Frontal cortex (tissue), 4 donors: ENCODE measurements around the gene ZNF467. TPM values are rescaled to one million over a fixed set of nuclear protein-coding genes. Genes with fewer than 3 reads are reported as not detected.

Source experiments
- DNase-seq, 2 donors: peaks; one replicate each; pipeline ENCODE4 v3.0.0; 2012; ENCODE audit warnings: low spot score in 2 of 2
- FAIRE-seq: peaks from 2 replicates; lab custom pipeline; 2012; peaks lifted over from hg19 to GRCh38; lab: Jason Lieb, UNC
- total RNA-seq: library from RNA; depleted of rRNA; stranded (reverse); fragments of >200 nt; gene quantifications from one replicate; pipeline ENCODE4 v1.2.3, GENCODE V29; 2014
- donor health status: control.
- donor health status: control.
- donor health status: control.

ZNF467 gene
- total RNA-seq, 1 donor from 2014 or later = 1.6 TPM

GRCh38 chr7:149774237-149775175 lies 1.1 kb upstream of the ZNF467 start:
- no peak for FAIRE-seq
- DNase-seq = no peak

- DNase-seq (no peak), FAIRE-seq (no peak)
These were observed 393 bp downstream of the ZNF467 start for GRCh38 chr7:149772956-149773434.

- FAIRE-seq = no peak
- DNase-seq = peak; percentile 59 to 64
These were observed 990 bp downstream of the ZNF467 start for GRCh38 chr7:149772241-149772955.

GRCh38 chr7:149771720-149772240 lies 1.6 kb downstream of the ZNF467 start:
- FAIRE-seq (no peak), DNase-seq (peak; percentile 91 to 94)

GRCh38 chr7:149770728-149771636 lies 2.4 kb downstream of the ZNF467 start:
- FAIRE-seq (no peak), DNase-seq (no peak)

GRCh38 chr7:149769915-149770314 lies 3.5 kb downstream of the ZNF467 start:
- DNase-seq (no peak), FAIRE-seq (no peak)

- no peak for FAIRE-seq
- no peak for DNase-seq
These were observed 4.5 kb downstream of the ZNF467 start for GRCh38 chr7:149768931-149769330.

- FAIRE-seq = no peak
These were observed 6.3 kb downstream of the ZNF467 start for GRCh38 chr7:149767068-149767467.

GRCh38 chr7:149766135-149766675 lies 7.2 kb downstream of the ZNF467 start:
- DNase-seq = no peak

More at GRCh38 chr7:149767068-149767467, 6.3 kb downstream of the ZNF467 start:
- DNase-seq = no peak

GRCh38 chr7:149765399-149766121 lies 7.8 kb downstream of the ZNF467 start:
- DNase-seq = no peak

More at GRCh38 chr7:149766135-149766675, 7.2 kb downstream of the ZNF467 start:
- FAIRE-seq = no peak

GRCh38 chr7:149764481-149765398 lies 8.6 kb downstream of the ZNF467 start:
- FAIRE-seq = no peak
- DNase-seq = peak in 1 of 2 donors; percentile 49

More at GRCh38 chr7:149765399-149766121, 7.8 kb downstream of the ZNF467 start:
- FAIRE-seq = no peak

- DNase-seq (no peak), FAIRE-seq (no peak)
These were observed 9.7 kb downstream of the ZNF467 start for GRCh38 chr7:149763563-149764240.

- DNase-seq (no peak), FAIRE-seq (no peak)
These were observed 10.8 kb downstream of the ZNF467 start for GRCh38 chr7:149762610-149763009.

GRCh38 chr7:149762089-149762488 lies 11.3 kb downstream of the ZNF467 start:
- DNase-seq (no peak), FAIRE-seq (no peak)

GRCh38 chr7:149761307-149761706 lies 12.1 kb downstream of the ZNF467 start:
- FAIRE-seq (no peak), DNase-seq (no peak)

GRCh38 chr7:149760538-149760937 lies 12.8 kb downstream of the ZNF467 start:
- DNase-seq (no peak), FAIRE-seq (no peak)
